Spleen (tissue), 11 donors: ENCODE data around the gene BSN. TPM values are rescaled to one million over a fixed set of nuclear protein-coding genes. Genes with fewer than 3 reads are reported as not detected.

Source experiments
- DNase-seq: peaks from one replicate; pipeline ENCODE4 v3.0.0-alpha.2; 2020
- H3K27ac ChIP-seq, 8 donors: fragments of 200-600 bp; sonication (generic) in 7 of 8; 1 replicate in 4 of 8; 2 replicates in 4 of 8; pipeline versions ENCODE4 v1.5.0 to v1.8.0; 2016 to 2021; ENCODE audit warnings: inconsistent platforms in 4 of 8, mild to moderate bottlenecking in 4 of 8, moderate library complexity in 1 of 8
- H3K27me3 ChIP-seq, 7 donors: fragments of 200-600 bp; sonication (generic) in 6 of 7; replicated peaks in 1 of 7; 1 replicate in 4 of 7; 2 replicates in 3 of 7; pipeline versions ENCODE4 v1.5.0 to v1.8.0; 2016 to 2021; ENCODE audit warnings: inconsistent platforms in 3 of 7, mild to moderate bottlenecking in 1 of 7
- H3K36me3 ChIP-seq, 6 donors: fragments of 200-600 bp; sonication (generic) in 5 of 6; 1 replicate in 4 of 6; 2 replicates in 2 of 6; pipeline versions ENCODE4 v1.5.0 to v1.8.0; 2016 to 2021; ENCODE audit warnings: inconsistent platforms in 2 of 6
- H3K4me1 ChIP-seq, 6 donors: fragments of 200-600 bp; sonication (generic) in 5 of 6; 1 replicate in 3 of 6; 2 replicates in 3 of 6; pipeline versions ENCODE4 v1.5.0 to v1.8.0; 2016 to 2021; ENCODE audit warnings: inconsistent platforms in 3 of 6
- H3K4me3 ChIP-seq, 8 donors: fragments of 200-600 bp; sonication (generic) in 7 of 8; 1 replicate in 4 of 8; 2 replicates in 4 of 8; pipeline versions ENCODE4 v1.5.0 to v1.8.0; 2016 to 2021; ENCODE audit warnings: inconsistent platforms in 4 of 8, mild to moderate bottlenecking in 4 of 8, moderate library complexity in 2 of 8
- H3K9me3 ChIP-seq, 8 donors: fragments of 200-600 bp; sonication (generic) in 7 of 8; 1 replicate in 4 of 8; 2 replicates in 4 of 8; pipeline versions ENCODE4 v1.5.0 to v1.8.0; 2016 to 2021; ENCODE audit warnings: inconsistent platforms in 4 of 8
- POLR2A ChIP-seq, 3 donors: fragments of 450-650 bp; IDR thresholded peaks; one replicate each; pipeline ENCODE4 v1.5.1; 2017; ENCODE audit warnings: antibody characterized with exemption in 3 of 3, mild to moderate bottlenecking in 1 of 3
- POLR2AphosphoS5 ChIP-seq, 3 donors: sonication (generic); formaldehyde crosslinking; IDR thresholded peaks; one replicate each; pipeline ENCODE4 v1.5.1; 2017; ENCODE audit warnings: antibody characterized with exemption in 3 of 3
- WGBS, 5 donors: extraction: QIAGEN DNeasy Blood & Tissue Kit in 3 of 5; methylation state at CpG; one replicate each; pipeline versions ENCODE4 v1.1.5 to v1.1.7; 2013 to 2018; 5-methylcytosine and 5-hydroxymethylcytosine counted together
- intact Hi-C: fragments of 100-400 bp; cut with DNase I; formaldehyde crosslinking; loops from one replicate; pipeline ENCODE4 v1.15.0; 2023; ENCODE audit warnings: low total_unique reads
- polyA plus RNA-seq, 3 donors: library from polyadenylated mRNA; stranded (reverse); fragments of 200-250 nt; gene quantifications; one replicate each; pipeline ENCODE4 v1.2.1, GENCODE V29; 2013
- total RNA-seq, 7 donors: library from RNA; depleted of rRNA in 3 of 7; stranded (reverse); fragments of >200 nt in 3 of 7; fragmentation: NEBNext Ultra II Directional in 4 of 7; extraction: Animal tissue kit (Norgen Biotek cat#: 25700) in 4 of 7; gene quantifications; one replicate each; pipeline versions ENCODE4 v1.1.0 to v1.2.1, GENCODE V29; 2016 to 2021
- TF ChIP-seq, protein P1 (sequence below), 11 experiments: fragments of 200-600 bp in 7 of 11; fragments of 450-650 bp in 4 of 11; sonication (generic) in 4 of 11; IDR thresholded peaks in 8 of 11; conservative IDR thresholded peaks in 3 of 11; 1 replicate in 7 of 11; 2 replicates in 4 of 11; pipeline versions ENCODE4 v1.4.0 to v1.8.0; 2016 to 2021; ENCODE audit warnings: antibody characterized with exemption in 11 of 11, inconsistent platforms in 4 of 11, mild to moderate bottlenecking in 1 of 11
- donor health status: healthy with polysubstance abuse.
- donor health status: DM: no; HTN: no; CAD: no; lungs with moderate emphysema.
- donor health status: DM: no; HTN: no; CAD: no.
- donor health status: Bipolar disorder and iron deficiency.
- donor health status: healthy.
- donor health status: DM: no; HTN: no; CAD: no.
- donor health status: DM: yes; HTN: yes; CAD: no.

The BSN gene
- total and polyA plus RNA-seq, 10 donors, result 0.02 to 1.1 (median 0.36) TPM

DNA sequence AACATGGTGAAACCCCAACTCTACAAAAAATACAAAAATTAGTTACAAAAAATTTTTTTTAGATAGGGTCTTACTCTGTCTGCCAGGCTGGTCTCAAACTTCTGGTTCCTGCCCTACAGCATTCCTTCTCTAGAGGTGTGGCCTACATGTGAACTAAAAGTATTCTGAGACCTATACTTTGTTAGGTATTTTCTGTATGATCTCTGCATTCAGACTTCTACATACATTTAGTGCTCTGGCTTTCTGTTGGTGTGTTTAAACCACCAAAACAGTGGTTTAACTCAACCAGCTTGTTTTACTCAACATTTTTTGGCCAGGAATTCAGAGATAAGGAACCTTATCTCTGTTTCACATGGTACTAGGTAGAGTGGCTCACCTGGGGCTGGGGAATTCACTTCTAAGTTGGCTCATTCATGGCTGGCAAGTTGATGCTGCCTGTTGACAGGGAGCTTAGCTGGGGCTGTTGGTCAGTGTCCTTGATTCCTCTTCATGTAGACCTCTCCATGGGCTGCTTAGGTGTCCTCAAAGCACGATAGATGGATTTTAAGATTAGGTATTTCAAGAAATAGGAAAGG, 41.4 kb upstream of the BSN start:
- WGBS, 5 donors, result 88 to 100% (median 96%) methylated on average over 1 of the region's 1 CpG
- intact Hi-C loops, result no loop called here

DNA sequence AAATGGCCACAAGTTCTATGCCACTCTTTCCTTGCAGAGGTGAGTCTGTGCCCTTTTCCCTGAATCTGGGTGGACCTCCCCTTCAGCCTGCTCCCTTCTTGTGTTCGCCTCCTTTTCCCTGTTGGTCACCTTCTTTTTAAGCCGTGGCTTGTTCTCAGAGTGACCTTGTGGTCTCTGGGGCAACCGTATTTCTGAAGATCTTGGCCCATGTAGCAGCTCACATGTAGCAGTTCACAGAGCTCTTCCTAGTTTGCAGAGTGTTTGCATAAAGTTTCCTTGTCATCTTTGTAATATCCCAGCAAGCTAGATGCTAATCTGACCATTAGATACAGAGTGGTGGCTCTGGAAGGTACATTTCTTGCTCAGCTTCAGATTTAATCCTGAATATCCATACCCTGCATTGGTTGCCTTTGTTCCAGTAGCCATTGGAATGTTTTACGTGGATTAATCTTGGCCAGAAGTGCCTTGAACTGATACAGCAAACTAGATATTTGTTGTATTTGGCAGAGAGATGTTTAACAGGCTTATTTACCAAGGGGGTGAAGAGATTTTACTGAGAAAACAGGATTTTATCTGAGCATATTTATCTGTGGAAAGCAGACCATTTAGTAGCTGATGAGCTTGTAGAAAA, 40.7 kb upstream of the BSN start:
- no peak for TF ChIP-seq POLR2A (IDR thresholded peaks at IDR 0.05)
- TF ChIP-seq, protein P1, sequence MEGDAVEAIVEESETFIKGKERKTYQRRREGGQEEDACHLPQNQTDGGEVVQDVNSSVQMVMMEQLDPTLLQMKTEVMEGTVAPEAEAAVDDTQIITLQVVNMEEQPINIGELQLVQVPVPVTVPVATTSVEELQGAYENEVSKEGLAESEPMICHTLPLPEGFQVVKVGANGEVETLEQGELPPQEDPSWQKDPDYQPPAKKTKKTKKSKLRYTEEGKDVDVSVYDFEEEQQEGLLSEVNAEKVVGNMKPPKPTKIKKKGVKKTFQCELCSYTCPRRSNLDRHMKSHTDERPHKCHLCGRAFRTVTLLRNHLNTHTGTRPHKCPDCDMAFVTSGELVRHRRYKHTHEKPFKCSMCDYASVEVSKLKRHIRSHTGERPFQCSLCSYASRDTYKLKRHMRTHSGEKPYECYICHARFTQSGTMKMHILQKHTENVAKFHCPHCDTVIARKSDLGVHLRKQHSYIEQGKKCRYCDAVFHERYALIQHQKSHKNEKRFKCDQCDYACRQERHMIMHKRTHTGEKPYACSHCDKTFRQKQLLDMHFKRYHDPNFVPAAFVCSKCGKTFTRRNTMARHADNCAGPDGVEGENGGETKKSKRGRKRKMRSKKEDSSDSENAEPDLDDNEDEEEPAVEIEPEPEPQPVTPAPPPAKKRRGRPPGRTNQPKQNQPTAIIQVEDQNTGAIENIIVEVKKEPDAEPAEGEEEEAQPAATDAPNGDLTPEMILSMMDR (IDR thresholded peaks at IDR 0.05 in 8 of 11, conservative IDR thresholded peaks at IDR 0.05 in 3 of 11), result no peak
- TF ChIP-seq POLR2AphosphoS5 (IDR thresholded peaks at IDR 0.05), result no peak
- Histone ChIP-seq H3K4me1 (no peaks in the 10 kb centered on the region), H3K27me3 (no peaks in the 10 kb centered on the region), H3K4me3 (no peak overlapping the region), H3K27ac (no peak overlapping the region), H3K36me3 (peaks cover 0 to 85% (median 29%) of the 10 kb centered on the region in 6 donors), H3K9me3 (no peaks in the 10 kb centered on the region)
- 92 to 98% (median 92%) methylated on average over 4 of the region's 4 CpGs for WGBS, 5 donors
- intact Hi-C loops, result no loop called here
- no peak for DNase-seq

More for the DNA sequence above, 41.4 kb upstream of the BSN start:
- no peak overlapping the region for H3K4me3 ChIP-seq
- H3K36me3 ChIP-seq, result peaks cover 0 to 77% (median 29%) of the 10 kb centered on the region in 6 donors
- no peak overlapping the region for H3K27ac ChIP-seq
- TF ChIP-seq POLR2A (IDR thresholded peaks at IDR 0.05) (no peak), POLR2AphosphoS5 (IDR thresholded peaks at IDR 0.05) (no peak)
- TF ChIP-seq, protein P1 (IDR thresholded peaks at IDR 0.05 in 8 of 11, conservative IDR thresholded peaks at IDR 0.05 in 3 of 11), result no peak
- H3K4me1 ChIP-seq, result no peaks in the 10 kb centered on the region
- no peaks in the 10 kb centered on the region for H3K27me3 ChIP-seq
- H3K9me3 ChIP-seq, result no peaks in the 10 kb centered on the region
- DNase-seq, result peak; percentile 4

DNA sequence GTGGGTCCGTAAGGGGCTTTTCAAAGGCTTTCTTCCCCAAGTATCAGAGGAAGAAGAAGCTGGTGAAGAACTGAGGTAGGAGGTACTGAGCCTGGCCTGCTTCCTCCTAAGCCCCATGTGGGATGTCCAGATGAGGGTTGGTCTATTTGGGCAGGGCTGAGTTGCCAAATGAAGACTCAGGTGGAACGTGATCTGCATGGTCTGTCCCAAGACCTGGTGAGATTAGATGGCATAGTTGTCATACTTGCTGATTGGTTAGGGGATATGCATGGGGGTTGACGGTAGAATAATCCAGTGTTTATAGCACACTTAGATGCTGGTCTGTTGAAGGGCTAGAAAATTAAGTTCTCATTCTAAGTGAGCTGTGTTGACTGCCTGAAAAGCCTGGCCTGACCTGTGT, 36.3 kb upstream of the BSN start:
- Histone ChIP-seq H3K4me1 (peaks cover 0 to 15% (median 10%) of the 10 kb centered on the region in 6 donors), H3K9me3 (no peaks in the 10 kb centered on the region), H3K4me3 (no peak overlapping the region), H3K36me3 (peaks cover 0 to 83% (median 9%) of the 10 kb centered on the region in 6 donors), H3K27me3 (no peaks in the 10 kb centered on the region), H3K27ac (no peak overlapping the region)
- TF ChIP-seq POLR2A (IDR thresholded peaks at IDR 0.05), result no peak
- TF ChIP-seq, protein P1 (IDR thresholded peaks at IDR 0.05 in 8 of 11, conservative IDR thresholded peaks at IDR 0.05 in 3 of 11), result no peak
- TF ChIP-seq POLR2AphosphoS5 (IDR thresholded peaks at IDR 0.05), result no peak
- no peak for DNase-seq
- intact Hi-C loops, result no loop called here
- 91 to 97% (median 93%) methylated on average over 3 of the region's 3 CpGs for WGBS, 5 donors

DNA sequence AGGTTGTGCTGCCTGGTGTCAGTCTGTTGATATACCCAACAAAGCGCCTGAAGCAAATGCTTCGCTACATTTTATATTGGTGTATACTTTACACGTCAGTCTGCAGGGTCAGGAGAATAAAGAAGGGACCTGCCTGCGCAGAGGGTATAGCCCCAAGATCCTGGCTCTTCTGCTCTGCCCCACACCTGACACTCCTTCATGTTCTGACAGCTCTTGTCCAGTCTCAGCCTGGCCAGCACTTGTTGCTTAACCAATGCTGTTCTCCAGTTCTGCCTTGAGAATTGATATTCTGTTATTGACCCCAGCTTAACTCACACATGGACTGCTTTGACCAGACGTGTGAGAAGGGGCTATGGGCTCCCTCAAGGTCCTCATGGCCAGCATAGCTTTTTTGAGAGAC, 35.8 kb upstream of the BSN start:
- Histone ChIP-seq H3K36me3 (peaks cover 0 to 81% (median 7%) of the 10 kb centered on the region in 6 donors), H3K9me3 (no peaks in the 10 kb centered on the region), H3K4me1 (peaks cover 0 to 15% (median 10%) of the 10 kb centered on the region in 6 donors), H3K27me3 (no peaks in the 10 kb centered on the region), H3K27ac (no peak overlapping the region), H3K4me3 (no peak overlapping the region)
- 93 to 99% (median 96%) methylated on average over 5 of the region's 5 CpGs for WGBS, 5 donors
- intact Hi-C loops, result no loop called here
- no peak for TF ChIP-seq POLR2A (IDR thresholded peaks at IDR 0.05)
- TF ChIP-seq, protein P1 (IDR thresholded peaks at IDR 0.05 in 8 of 11, conservative IDR thresholded peaks at IDR 0.05 in 3 of 11), result no peak
- no peak for TF ChIP-seq POLR2AphosphoS5 (IDR thresholded peaks at IDR 0.05)
- DNase-seq, result no peak
